Measurements from ENCODE around the gene HELZ.

HELZ gene

GRCh38 chr17:67080804-67081203 lies 164.2 kb downstream of the HELZ start:
- no peak overlapping the region for H3K4me3 ChIP-seq (ENCODE audit: control insufficient read depth, low read depth, low read length)
- DNase-seq (ENCODE audit: low read depth), result no peak
- TF ChIP-seq CTCF (conservative IDR thresholded peaks at IDR 0.05; ENCODE audit: control insufficient read depth, insufficient read depth, low read depth, low read length), result no peak

- no peak for DNase-seq (ENCODE audit: low read depth)
- no peak overlapping the region for H3K4me3 ChIP-seq (ENCODE audit: control insufficient read depth, low read depth, low read length)
- no peak for TF ChIP-seq CTCF (conservative IDR thresholded peaks at IDR 0.05; ENCODE audit: control insufficient read depth, insufficient read depth, low read depth, low read length)
Observed at GRCh38 chr17:67079491-67079890, 165.5 kb downstream of the HELZ start.

GRCh38 chr17:67078292-67078691 lies 166.7 kb downstream of the HELZ start:
- no peak for TF ChIP-seq CTCF (conservative IDR thresholded peaks at IDR 0.05; ENCODE audit: control insufficient read depth, insufficient read depth, low read depth, low read length)
- no peak for DNase-seq (ENCODE audit: low read depth)
- no peak overlapping the region for H3K4me3 ChIP-seq (ENCODE audit: control insufficient read depth, low read depth, low read length)

GRCh38 chr17:67076290-67076689 lies 168.7 kb downstream of the HELZ start:
- DNase-seq (ENCODE audit: low read depth), result no peak
- no peak overlapping the region for H3K4me3 ChIP-seq (ENCODE audit: control insufficient read depth, low read depth, low read length)
- TF ChIP-seq CTCF (conservative IDR thresholded peaks at IDR 0.05; ENCODE audit: control insufficient read depth, insufficient read depth, low read depth, low read length), result no peak

- TF ChIP-seq CTCF (conservative IDR thresholded peaks at IDR 0.05; ENCODE audit: control insufficient read depth, insufficient read depth, low read depth, low read length), result no peak
- no peak for DNase-seq (ENCODE audit: low read depth)
- H3K4me3 ChIP-seq (ENCODE audit: control insufficient read depth, low read depth, low read length), result no peak overlapping the region
Observed at GRCh38 chr17:67074781-67075180, 170.2 kb downstream of the HELZ start.

- TF ChIP-seq CTCF (conservative IDR thresholded peaks at IDR 0.05; ENCODE audit: control insufficient read depth, insufficient read depth, low read depth, low read length), result no peak
- no peak overlapping the region for H3K4me3 ChIP-seq (ENCODE audit: control insufficient read depth, low read depth, low read length)
- DNase-seq (ENCODE audit: low read depth), result no peak
Observed at GRCh38 chr17:67072885-67073284, 172.1 kb downstream of the HELZ start.

- no peak for DNase-seq (ENCODE audit: low read depth)
- H3K4me3 ChIP-seq (ENCODE audit: control insufficient read depth, low read depth, low read length), result no peak overlapping the region
- TF ChIP-seq CTCF (conservative IDR thresholded peaks at IDR 0.05; ENCODE audit: control insufficient read depth, insufficient read depth, low read depth, low read length), result no peak
Observed at GRCh38 chr17:67071595-67071994, 173.4 kb downstream of the HELZ start.
